HG03103 (cell line): Measurements from ENCODE around the gene RFPL4AL1.
"Not testable (repeated sequence)": the region's sequence is repeated elsewhere in the genome, so short reads cannot be mapped to it uniquely, and the experiment has no call there.

ENCODE experiments used
- ATAC-seq: cut with Tn5 transposase; IDR thresholded peaks from one replicate; pipeline ENCODE4 v1.9.1; 2021; ENCODE audit warnings: low read depth; ENCODE audit not compliant: unreplicated experiment

Gene RFPL4AL1

GRCh38 chr19:55768818-55769217 is at the start of gene RFPL4AL1:
TSS of gene RFPL4AL1 (plus strand) at chr19:55769118. CDS start at chr19:55771805, 2,687 bp downstream.
- not testable (repeated sequence) for ATAC-seq

- no peak for ATAC-seq
Measured at GRCh38 chr19:55720214-55720746, 48.6 kb upstream of the RFPL4AL1 start.

- ATAC-seq: no peak
Measured at GRCh38 chr19:55720801-55721200, 48.1 kb upstream of the RFPL4AL1 start.

GRCh38 chr19:55723491-55723890 is 45.4 kb upstream of the RFPL4AL1 start:
- ATAC-seq: no peak

GRCh38 chr19:55730378-55730777 is 38.5 kb upstream of the RFPL4AL1 start:
- ATAC-seq: not testable (repeated sequence)

- no peak for ATAC-seq
Measured at GRCh38 chr19:55738302-55738701, 30.6 kb upstream of the RFPL4AL1 start, which contains the start of gene NLRP9. TSS of gene NLRP9 (minus strand) at chr19:55738402. CDS start at chr19:55738374, 28 bp downstream.

GRCh38 chr19:55750715-55751114 is 18.2 kb upstream of the RFPL4AL1 start:
- ATAC-seq: no peak

GRCh38 chr19:55753401-55753800 is 15.5 kb upstream of the RFPL4AL1 start:
- ATAC-seq: no peak

GRCh38 chr19:55756808-55757207 is 12.1 kb upstream of the RFPL4AL1 start:
- not testable (repeated sequence) for ATAC-seq

GRCh38 chr19:55758797-55759196 is 10.1 kb upstream of the RFPL4AL1 start, which contains the start of gene RFPL4A:
TSS of gene RFPL4A (plus strand) at chr19:55759097. CDS start at chr19:55761801, 2,704 bp downstream.
- not testable (repeated sequence) for ATAC-seq

GRCh38 chr19:55766466-55766865 is 2.5 kb upstream of the RFPL4AL1 start:
- ATAC-seq: no peak

- not testable (repeated sequence) for ATAC-seq
Measured at GRCh38 chr19:55769632-55770031, 714 bp downstream of the RFPL4AL1 start.

- ATAC-seq: no peak
Measured at GRCh38 chr19:55777528-55777927, 8.6 kb downstream of the RFPL4AL1 start.

GRCh38 chr19:55778331-55778730 is 9.4 kb downstream of the RFPL4AL1 start:
- no peak for ATAC-seq

GRCh38 chr19:55781112-55781511 is 12.2 kb downstream of the RFPL4AL1 start:
- ATAC-seq: no peak

GRCh38 chr19:55795021-55795420 is 26.1 kb downstream of the RFPL4AL1 start:
- no peak for ATAC-seq

GRCh38 chr19:55801416-55801815 is 32.5 kb downstream of the RFPL4AL1 start:
- ATAC-seq: no peak

GRCh38 chr19:55802281-55802680 is 33.4 kb downstream of the RFPL4AL1 start:
- ATAC-seq: no peak

- ATAC-seq: no peak
Measured at GRCh38 chr19:55809381-55810058, 40.6 kb downstream of the RFPL4AL1 start.

- ATAC-seq: no peak
Measured at GRCh38 chr19:55811340-55811739, 42.4 kb downstream of the RFPL4AL1 start.

GRCh38 chr19:55812449-55812848 is 43.5 kb downstream of the RFPL4AL1 start:
- no peak for ATAC-seq

GRCh38 chr19:55813906-55814305 is 45.0 kb downstream of the RFPL4AL1 start:
- ATAC-seq: no peak
